ENCODE results near the gene PPP1R16B.

DNA sequence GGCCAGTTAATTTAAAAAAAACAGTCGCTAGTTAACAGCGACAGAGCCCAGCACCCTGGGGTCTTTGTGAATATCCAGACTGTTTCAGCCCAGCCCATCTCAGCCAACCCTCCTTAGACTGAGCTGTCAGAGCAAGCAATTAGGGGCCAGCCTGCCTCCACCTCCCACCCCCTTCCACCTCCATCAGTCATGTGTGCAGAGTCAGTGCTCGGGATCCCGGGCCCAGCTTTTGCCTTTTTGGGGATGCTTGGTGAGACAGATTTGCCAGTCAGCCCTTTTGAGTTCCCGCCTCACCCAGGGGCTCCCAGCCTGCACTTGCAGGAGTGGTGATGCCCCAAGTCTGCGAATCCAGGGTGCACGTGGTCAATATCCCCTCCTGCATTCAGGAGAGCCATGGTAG lies 114.2 kb downstream of the PPP1R16B start:
- TF ChIP-seq, protein P1, sequence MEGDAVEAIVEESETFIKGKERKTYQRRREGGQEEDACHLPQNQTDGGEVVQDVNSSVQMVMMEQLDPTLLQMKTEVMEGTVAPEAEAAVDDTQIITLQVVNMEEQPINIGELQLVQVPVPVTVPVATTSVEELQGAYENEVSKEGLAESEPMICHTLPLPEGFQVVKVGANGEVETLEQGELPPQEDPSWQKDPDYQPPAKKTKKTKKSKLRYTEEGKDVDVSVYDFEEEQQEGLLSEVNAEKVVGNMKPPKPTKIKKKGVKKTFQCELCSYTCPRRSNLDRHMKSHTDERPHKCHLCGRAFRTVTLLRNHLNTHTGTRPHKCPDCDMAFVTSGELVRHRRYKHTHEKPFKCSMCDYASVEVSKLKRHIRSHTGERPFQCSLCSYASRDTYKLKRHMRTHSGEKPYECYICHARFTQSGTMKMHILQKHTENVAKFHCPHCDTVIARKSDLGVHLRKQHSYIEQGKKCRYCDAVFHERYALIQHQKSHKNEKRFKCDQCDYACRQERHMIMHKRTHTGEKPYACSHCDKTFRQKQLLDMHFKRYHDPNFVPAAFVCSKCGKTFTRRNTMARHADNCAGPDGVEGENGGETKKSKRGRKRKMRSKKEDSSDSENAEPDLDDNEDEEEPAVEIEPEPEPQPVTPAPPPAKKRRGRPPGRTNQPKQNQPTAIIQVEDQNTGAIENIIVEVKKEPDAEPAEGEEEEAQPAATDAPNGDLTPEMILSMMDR (IDR thresholded peaks at IDR 0.05), result no peak
- no peak for TF ChIP-seq POLR2A (IDR thresholded peaks at IDR 0.05)
- no peak for TF ChIP-seq POLR2AphosphoS5 (IDR thresholded peaks at IDR 0.05)

Measured in upper lobe of left lung (tissue), 4 donors.